ENCODE measurements around the gene STARD3. TPM values are rescaled to one million over a fixed set of nuclear protein-coding genes. Genes with fewer than 3 reads are reported as not detected.

STARD3 gene
- total RNA-seq, 2 donors from 2014 or later: 52.5 to 202 TPM

DNA sequence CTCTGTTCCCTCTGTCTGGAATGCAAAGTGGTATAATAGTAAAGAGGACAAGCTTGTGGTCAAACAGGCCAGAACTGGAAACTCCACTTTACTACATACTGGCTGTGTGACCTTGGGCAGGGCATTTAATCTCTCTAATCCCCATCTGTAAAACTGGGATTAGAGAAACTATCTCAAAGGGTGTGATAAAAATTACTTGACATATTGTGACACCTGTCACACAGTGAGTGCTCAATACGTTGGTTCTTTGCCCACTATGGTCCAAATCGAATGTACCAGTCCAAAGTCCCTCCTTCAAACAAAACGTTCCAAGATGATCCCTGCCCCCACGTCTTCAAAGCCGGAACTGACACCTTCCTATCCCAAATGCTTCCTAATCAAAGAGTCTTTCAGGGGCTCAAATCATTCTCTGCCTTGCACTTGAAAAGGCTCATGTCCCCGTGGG, 50.2 kb downstream of the STARD3 start:
- Histone ChIP-seq H3K27me3 (replicated peaks; ENCODE audit: insufficient read depth) (no peaks in the 10 kb centered on the region), H3K36me3 (no peaks in the 10 kb centered on the region), H3K9me3 (no peaks in the 10 kb centered on the region), H3K4me3 (peak overlapping the region; percentile 62 to 72), H3K4me1 (replicated peaks) (peaks cover 7% of the 10 kb centered on the region), H3K27ac (peak overlapping the region; percentile 87 to 93)
- intact Hi-C loops (cut with DNase I): no loop called here
- TF ChIP-seq POLR2AphosphoS5 (IDR thresholded peaks at IDR 0.05) (no peak), POLR2A (IDR thresholded peaks at IDR 0.05) (no peak)
- TF ChIP-seq, protein P1, sequence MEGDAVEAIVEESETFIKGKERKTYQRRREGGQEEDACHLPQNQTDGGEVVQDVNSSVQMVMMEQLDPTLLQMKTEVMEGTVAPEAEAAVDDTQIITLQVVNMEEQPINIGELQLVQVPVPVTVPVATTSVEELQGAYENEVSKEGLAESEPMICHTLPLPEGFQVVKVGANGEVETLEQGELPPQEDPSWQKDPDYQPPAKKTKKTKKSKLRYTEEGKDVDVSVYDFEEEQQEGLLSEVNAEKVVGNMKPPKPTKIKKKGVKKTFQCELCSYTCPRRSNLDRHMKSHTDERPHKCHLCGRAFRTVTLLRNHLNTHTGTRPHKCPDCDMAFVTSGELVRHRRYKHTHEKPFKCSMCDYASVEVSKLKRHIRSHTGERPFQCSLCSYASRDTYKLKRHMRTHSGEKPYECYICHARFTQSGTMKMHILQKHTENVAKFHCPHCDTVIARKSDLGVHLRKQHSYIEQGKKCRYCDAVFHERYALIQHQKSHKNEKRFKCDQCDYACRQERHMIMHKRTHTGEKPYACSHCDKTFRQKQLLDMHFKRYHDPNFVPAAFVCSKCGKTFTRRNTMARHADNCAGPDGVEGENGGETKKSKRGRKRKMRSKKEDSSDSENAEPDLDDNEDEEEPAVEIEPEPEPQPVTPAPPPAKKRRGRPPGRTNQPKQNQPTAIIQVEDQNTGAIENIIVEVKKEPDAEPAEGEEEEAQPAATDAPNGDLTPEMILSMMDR (IDR thresholded peaks at IDR 0.05): no peak
- 59% methylated on average over 6 of the region's 6 CpGs for WGBS
- no peak for DNase-seq (ENCODE audit: low spot score)

DNA sequence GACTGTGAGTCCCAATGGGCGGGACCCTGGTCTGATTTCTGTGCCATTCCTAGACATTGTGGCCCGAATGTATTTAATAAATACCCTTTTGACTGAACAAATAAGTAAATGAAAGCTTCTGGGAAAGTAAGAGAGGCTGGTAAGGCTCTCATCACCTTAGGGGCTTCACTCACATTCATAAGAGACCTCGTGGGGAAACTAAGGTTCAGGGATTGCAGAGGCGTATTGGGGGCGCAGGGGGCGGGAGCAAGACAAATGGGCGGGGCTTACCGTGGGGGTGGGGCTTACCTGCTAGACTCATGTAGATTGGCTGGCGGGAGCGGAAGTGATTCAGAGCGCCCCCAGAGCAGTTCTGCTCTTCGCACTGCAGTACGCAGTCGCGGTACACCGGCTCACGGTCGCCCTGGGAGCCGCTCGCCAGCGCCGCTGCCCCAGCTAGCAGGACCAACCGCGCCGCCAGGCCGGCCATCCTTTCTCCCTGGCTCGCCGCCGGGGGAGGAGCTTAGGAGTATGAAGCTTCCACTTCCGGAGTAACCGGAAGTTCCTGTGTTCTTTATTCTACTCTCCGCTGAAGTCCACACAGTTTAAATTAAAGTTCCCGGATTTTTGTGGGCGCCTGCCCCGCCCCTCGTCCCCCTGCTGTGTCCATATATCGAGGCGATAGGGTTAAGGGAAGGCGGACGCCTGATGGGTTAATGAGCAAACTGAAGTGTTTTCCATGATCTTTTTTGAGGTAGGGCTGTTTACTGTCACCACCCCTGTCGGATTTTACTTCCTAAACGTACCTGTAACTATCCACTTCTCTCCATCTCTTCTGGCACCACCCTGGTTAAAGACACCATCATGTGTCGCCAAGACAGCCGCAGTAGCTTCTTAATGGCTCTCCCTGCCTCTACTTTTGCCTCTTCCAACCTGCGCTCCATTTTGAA, 50.9 kb downstream of the STARD3 start, which contains the start of gene PGAP3:
Gene PGAP3, minus strand, starts transcription at position 512 of the 929 bp plus-strand sequence. Its CDS starts 43 bp downstream, at position 469.
- Histone ChIP-seq H3K27ac (peak within 1 kb of the TSS; percentile 87 to 93), H3K9me3 (no peaks in the 10 kb centered on the region), H3K4me1 (replicated peaks) (peaks cover 7% of the 10 kb centered on the region), H3K27me3 (replicated peaks; ENCODE audit: insufficient read depth) (no peaks in the 10 kb centered on the region), H3K36me3 (no peaks in the 10 kb centered on the region), H3K4me3 (peak within 1 kb of the TSS; percentile 62 to 72)
- TF ChIP-seq, protein P1 (IDR thresholded peaks at IDR 0.05): peak in 1 of 4 experiments; percentile 1
- peak; percentile 92 for TF ChIP-seq POLR2AphosphoS5 (IDR thresholded peaks at IDR 0.05)
- TF ChIP-seq POLR2A (IDR thresholded peaks at IDR 0.05): peak; percentile 54
- intact Hi-C loops (cut with DNase I): no loop called here
- WGBS: 2% methylated on average over 45 of the region's 45 CpGs
- peak; percentile 77 for DNase-seq (ENCODE audit: low spot score)

DNA sequence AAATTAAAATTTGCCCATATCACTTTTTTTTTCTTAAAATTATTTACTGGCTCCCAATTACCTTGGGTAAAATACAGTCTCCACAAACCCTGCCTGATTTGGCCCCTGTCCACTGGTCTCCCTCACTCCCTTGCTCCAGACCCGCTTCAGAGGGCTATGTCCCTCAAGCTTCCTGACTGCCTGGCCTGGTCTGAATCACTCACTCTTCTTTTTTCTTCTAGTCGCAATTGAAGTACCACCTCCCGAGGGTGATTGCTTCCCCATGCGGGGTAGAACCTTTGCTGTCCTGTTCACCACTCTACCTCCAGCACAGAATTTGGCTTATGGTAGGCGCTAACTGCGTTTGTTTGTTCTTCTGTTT, 51.5 kb downstream of the STARD3 start:
- no peak for TF ChIP-seq POLR2AphosphoS5 (IDR thresholded peaks at IDR 0.05)
- TF ChIP-seq, protein P1 (IDR thresholded peaks at IDR 0.05): no peak
- no peak for TF ChIP-seq POLR2A (IDR thresholded peaks at IDR 0.05)
- Histone ChIP-seq H3K4me1 (replicated peaks) (peaks cover 7% of the 10 kb centered on the region), H3K27me3 (replicated peaks; ENCODE audit: insufficient read depth) (no peaks in the 10 kb centered on the region), H3K36me3 (no peaks in the 10 kb centered on the region), H3K9me3 (no peaks in the 10 kb centered on the region), H3K4me3 (peak overlapping the region; percentile 62 to 72), H3K27ac (peak overlapping the region; percentile 87 to 93)
- intact Hi-C loops (cut with DNase I): no loop called here
- WGBS: 11% methylated on average over 6 of the region's 6 CpGs
- DNase-seq (ENCODE audit: low spot score): no peak

DNA sequence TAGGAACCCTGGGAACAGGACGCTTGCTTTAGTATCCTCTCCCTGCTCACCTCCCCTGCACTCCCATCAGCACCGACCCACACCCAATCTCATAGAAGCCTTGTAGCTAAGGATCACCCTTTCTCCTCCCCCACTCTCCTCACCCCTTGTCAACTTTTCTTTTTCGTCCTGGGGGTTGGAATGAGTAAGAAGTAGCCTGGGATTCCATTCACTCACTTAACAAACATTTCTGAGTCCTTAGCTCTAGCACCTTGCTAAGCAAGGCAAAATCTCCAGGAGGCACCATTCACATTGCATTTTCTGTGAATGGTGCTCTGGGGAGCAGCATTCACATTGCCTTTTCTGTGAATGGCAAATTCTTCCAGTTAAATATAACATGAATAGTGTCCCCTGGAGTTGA, 52.0 kb downstream of the STARD3 start:
- WGBS: 39% methylated on average over 3 of the region's 3 CpGs
- Histone ChIP-seq H3K4me3 (no peak overlapping the region), H3K27ac (no peak overlapping the region), H3K4me1 (replicated peaks) (peaks cover 7% of the 10 kb centered on the region), H3K27me3 (replicated peaks; ENCODE audit: insufficient read depth) (no peaks in the 10 kb centered on the region), H3K9me3 (no peaks in the 10 kb centered on the region), H3K36me3 (no peaks in the 10 kb centered on the region)
- intact Hi-C loops (cut with DNase I): no loop called here
- DNase-seq (ENCODE audit: low spot score): no peak
- TF ChIP-seq POLR2A (IDR thresholded peaks at IDR 0.05) (no peak), POLR2AphosphoS5 (IDR thresholded peaks at IDR 0.05) (no peak)
- TF ChIP-seq, protein P1 (IDR thresholded peaks at IDR 0.05): no peak
